Naive thymus-derived CD8-positive, alpha-beta T cell (primary cell): Measurements from ENCODE around the gene TOB1. TPM values are rescaled to one million over a fixed set of nuclear protein-coding genes. Genes with fewer than 3 reads are reported as not detected.
"Not testable (repeated sequence)": the region's sequence is repeated elsewhere in the genome, so short reads cannot be mapped to it uniquely, and the experiment has no call there.

Experiments used
- ATAC-seq, 2 donors: fragments of 150-1000 bp; cut with Tn5 transposase in 1 of 2; sonication (Bioruptor Pico), chemical (Tn5 transposase) in 1 of 2; 1 replicate in 1 of 2; 2 replicates in 1 of 2; pipeline ENCODE4 v1.10.0; 2021; ENCODE audit warnings: mild to moderate bottlenecking in 2 of 2, moderate library complexity in 2 of 2
- POLR2A ChIA-PET: fragments of 350-600 bp; sonication (Branson Sonifier 250); formaldehyde crosslinking; loops from one replicate; lab custom pipeline; 2021; ENCODE audit warnings: antibody characterized with exemption; lab: Charles Lee
- DNase-seq, 10 donors: peaks; one replicate each; pipeline versions ENCODE4 v3.0.0 to v3.0.0-alpha.2; 2020 to 2022
- H3K27ac Mint-ChIP-seq, 10 donors: one replicate each; pipeline ENCODE4 v1.8.0; 2020 to 2022; ENCODE audit warnings: mild to moderate bottlenecking in 10 of 10, mixed read lengths in 10 of 10, moderate library complexity in 4 of 10, inconsistent platforms in 1 of 10
- H3K27me3 Mint-ChIP-seq, 5 donors: one replicate each; pipeline ENCODE4 v1.8.0; 2021 to 2022; ENCODE audit warnings: mixed read lengths in 5 of 5
- H3K36me3 Mint-ChIP-seq, 3 donors: one replicate each; pipeline ENCODE4 v1.8.0; 2020 to 2022; ENCODE audit warnings: mixed read lengths in 3 of 3, mild to moderate bottlenecking in 2 of 3, inconsistent platforms in 1 of 3
- H3K4me1 Mint-ChIP-seq, 4 donors: one replicate each; pipeline ENCODE4 v1.8.0; 2021 to 2022; ENCODE audit warnings: mixed read lengths in 4 of 4
- H3K4me3 Mint-ChIP-seq, 10 donors: one replicate each; pipeline ENCODE4 v1.8.0; 2020 to 2022; ENCODE audit warnings: mild to moderate bottlenecking in 10 of 10, mixed read lengths in 10 of 10, moderate library complexity in 6 of 10, inconsistent platforms in 1 of 10
- H3K9me3 Mint-ChIP-seq, 9 donors: one replicate each; pipeline ENCODE4 v1.8.0; 2020 to 2022; ENCODE audit warnings: mixed read lengths in 9 of 9, mild to moderate bottlenecking in 3 of 9, inconsistent platforms in 1 of 9, moderate library complexity in 1 of 9
- polyA plus RNA-seq, 3 donors: library from polyadenylated mRNA; unstranded; fragments of 300-500 nt; fragmentation: Illumina TruSeq; gene quantifications; one replicate each; pipeline ENCODE4 v1.2.3, GENCODE V29; 2021
- total RNA-seq, 8 experiments: library from RNA in 2 of 8; stranded (reverse) in 2 of 8; gene quantifications; one replicate each; pipeline ENCODE4 v1.2.3 and lab custom pipeline; 2021 to 2026

The TOB1 gene
- total and polyA plus RNA-seq, 5 experiments from 2014 or later, result 42.9 to 114 (median 86.8) TPM

DNA sequence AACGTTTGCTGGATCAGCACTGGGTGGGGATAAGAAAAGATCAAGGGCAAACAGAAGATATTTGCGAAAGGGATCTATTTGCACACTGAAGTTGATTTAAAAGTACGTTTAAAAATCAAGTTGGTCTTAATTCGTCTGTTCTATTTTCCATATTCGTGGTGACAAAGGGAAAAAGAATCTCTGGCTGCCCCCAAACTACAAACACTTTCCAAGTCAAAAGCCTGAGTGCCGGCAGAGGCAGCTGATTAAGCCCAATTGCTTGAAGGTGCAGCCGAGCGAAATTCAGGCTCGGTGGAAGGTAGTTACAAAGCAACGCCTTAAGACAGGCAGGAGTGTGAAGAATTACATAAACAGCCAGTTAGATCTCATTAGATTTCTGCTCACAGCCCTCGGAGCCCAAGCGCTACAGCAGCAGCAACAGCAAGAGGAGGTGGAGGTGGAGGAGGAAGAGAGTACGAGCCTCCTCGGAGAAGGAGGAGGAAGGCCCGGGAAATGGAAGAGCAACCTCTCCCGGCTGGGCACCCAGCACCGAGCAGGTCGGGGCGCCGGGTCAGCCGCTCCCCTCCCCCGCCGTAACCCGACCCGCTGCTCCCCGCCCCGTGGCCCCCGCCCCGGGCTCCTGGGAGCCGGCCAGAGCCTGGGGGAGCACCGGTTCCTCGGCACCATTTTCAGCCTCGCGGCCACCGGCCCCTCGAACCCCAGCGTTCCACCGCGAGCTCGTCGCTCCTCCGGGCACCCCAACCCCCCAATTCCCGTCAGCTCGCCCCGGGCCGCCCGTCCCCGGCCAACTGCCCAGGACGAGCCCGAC lies 890 bp downstream of the TOB1 start:
- Mint-ChIP-seq H3K27ac (peak overlapping the region; percentile 96 to 100 (median 98)), H3K36me3 (peaks cover 9 to 40% (median 12%) of the 10 kb centered on the region in 3 donors), H3K9me3 (peaks cover 0 to 4% (median 0%) of the 10 kb centered on the region in 9 donors), H3K27me3 (peaks cover 0 to 1% (median 0%) of the 10 kb centered on the region in 5 donors), H3K4me3 (peak overlapping the region; percentile 80 to 100 (median 98)), H3K4me1 (peaks cover 31 to 68% (median 60%) of the 10 kb centered on the region in 4 donors)
- POLR2A ChIA-PET, result interaction anchor here (0.5 to 10.1 kb wide), 23 partner anchors 7 to 1976 kb away, joined by 3 to 544 read pairs (median 11); partner anchors contain the start of genes ANKRD40, LUC7L3, NME1 and SPAG9
- ATAC-seq (peak; percentile 2 to 8), DNase-seq (peak; percentile 30 to 77 (median 56))

GRCh38 chr17:50864747-50865059 lies 1.5 kb downstream of the TOB1 start:
- H3K27me3 Mint-ChIP-seq, result peaks cover 0 to 1% (median 0%) of the 10 kb centered on the region in 5 donors
- ATAC-seq, result no peak
- peak overlapping the region; percentile 80 to 100 (median 98) for H3K4me3 Mint-ChIP-seq
- H3K4me1 Mint-ChIP-seq, result peaks cover 29 to 65% (median 59%) of the 10 kb centered on the region in 4 donors
- peak overlapping the region; percentile 96 to 100 (median 98) for H3K27ac Mint-ChIP-seq
- DNase-seq, result no peak
- H3K9me3 Mint-ChIP-seq, result peaks cover 0 to 4% (median 0%) of the 10 kb centered on the region in 9 donors
- peaks cover 9 to 40% (median 12%) of the 10 kb centered on the region in 3 donors for H3K36me3 Mint-ChIP-seq
- POLR2A ChIA-PET, result interaction anchor here (0.9 to 10.1 kb wide), 12 partner anchors 8 to 157 kb away, joined by 3 to 544 read pairs (median 55); partner anchors contain the start of genes ANKRD40 and LUC7L3

GRCh38 chr17:50863931-50864330 lies 2.2 kb downstream of the TOB1 start:
- DNase-seq, result no peak
- peaks cover 0 to 1% (median 0%) of the 10 kb centered on the region in 5 donors for H3K27me3 Mint-ChIP-seq
- H3K27ac Mint-ChIP-seq, result peak overlapping the region; percentile 93 to 100 (median 98)
- POLR2A ChIA-PET, result interaction anchor here (0.6 to 10.1 kb wide), 9 partner anchors 9 to 91 kb away, joined by 3 to 544 read pairs (median 31); no protein-coding TSS in a partner anchor
- H3K4me1 Mint-ChIP-seq, result peaks cover 27 to 62% (median 54%) of the 10 kb centered on the region in 4 donors
- peak overlapping the region; percentile 80 to 100 (median 98) for H3K4me3 Mint-ChIP-seq
- peaks cover 0 to 4% (median 0%) of the 10 kb centered on the region in 9 donors for H3K9me3 Mint-ChIP-seq
- ATAC-seq, result no peak
- H3K36me3 Mint-ChIP-seq, result peaks cover 9 to 40% (median 12%) of the 10 kb centered on the region in 3 donors

GRCh38 chr17:50863221-50863843 lies 2.8 kb downstream of the TOB1 start:
- DNase-seq (peak in 5 of 10 donors; percentile 8 to 24 (median 17)), ATAC-seq (no peak)
- peaks cover 0 to 4% (median 0%) of the 10 kb centered on the region in 9 donors for H3K9me3 Mint-ChIP-seq
- H3K36me3 Mint-ChIP-seq, result peaks cover 9 to 40% (median 12%) of the 10 kb centered on the region in 3 donors
- peaks cover 0 to 1% (median 0%) of the 10 kb centered on the region in 5 donors for H3K27me3 Mint-ChIP-seq
- H3K4me1 Mint-ChIP-seq, result peaks cover 25 to 58% (median 51%) of the 10 kb centered on the region in 4 donors
- POLR2A ChIA-PET, result interaction anchor here (0.6 to 10.1 kb wide), 9 partner anchors 10 to 92 kb away, joined by 3 to 544 read pairs (median 31); no protein-coding TSS in a partner anchor
- peak overlapping the region; percentile 80 to 100 (median 98) for H3K4me3 Mint-ChIP-seq
- peak overlapping the region; percentile 86 to 100 (median 98) for H3K27ac Mint-ChIP-seq

GRCh38 chr17:50861822-50862528 lies 4.2 kb downstream of the TOB1 start:
- Mint-ChIP-seq H3K4me1 (peaks cover 17 to 46% (median 42%) of the 10 kb centered on the region in 4 donors), H3K4me3 (peak overlapping the region in 8 of 10 donors; percentile 3 to 99 (median 62)), H3K36me3 (peaks cover 9 to 40% (median 12%) of the 10 kb centered on the region in 3 donors), H3K27me3 (no peaks in the 10 kb centered on the region), H3K27ac (peak overlapping the region in 8 of 10 donors; percentile 4 to 82 (median 40)), H3K9me3 (peaks cover 0 to 4% (median 0%) of the 10 kb centered on the region in 9 donors)
- POLR2A ChIA-PET, result interaction anchor here (1.1 to 10.1 kb wide), 11 partner anchors 9 to 93 kb away, joined by 3 to 544 read pairs (median 5); no protein-coding TSS in a partner anchor
- ATAC-seq (no peak), DNase-seq (no peak)

DNA sequence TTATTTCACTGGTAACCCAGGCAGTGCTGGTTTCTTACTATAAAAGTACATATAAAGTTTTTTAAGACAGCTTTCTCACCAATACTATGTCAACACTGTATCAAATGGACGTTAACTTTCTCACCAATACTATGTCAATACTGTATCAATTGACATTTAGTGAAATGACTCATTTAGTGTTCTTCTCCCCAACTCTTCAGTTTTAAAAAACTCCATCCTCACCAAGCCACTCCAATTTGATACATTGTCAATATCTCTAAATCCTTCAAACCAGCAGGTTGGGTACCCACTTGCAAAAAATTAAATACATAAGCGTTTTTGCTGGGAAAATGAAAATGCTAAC lies 4.8 kb downstream of the TOB1 start:
- Mint-ChIP-seq H3K27ac (peak overlapping the region in 8 of 10 donors; percentile 1 to 82 (median 9)), H3K36me3 (peaks cover 9 to 40% (median 12%) of the 10 kb centered on the region in 3 donors), H3K9me3 (peaks cover 0 to 4% (median 0%) of the 10 kb centered on the region in 9 donors), H3K27me3 (no peaks in the 10 kb centered on the region), H3K4me1 (peaks cover 17 to 46% (median 41%) of the 10 kb centered on the region in 4 donors), H3K4me3 (peak overlapping the region in 9 of 10 donors; percentile 15 to 73 (median 51))
- POLR2A ChIA-PET, result interaction anchor here (0.7 to 10.1 kb wide), 9 partner anchors 8 to 93 kb away, joined by 3 to 535 read pairs (median 3); no protein-coding TSS in a partner anchor
- DNase-seq, result no peak
- ATAC-seq, result no peak

DNA sequence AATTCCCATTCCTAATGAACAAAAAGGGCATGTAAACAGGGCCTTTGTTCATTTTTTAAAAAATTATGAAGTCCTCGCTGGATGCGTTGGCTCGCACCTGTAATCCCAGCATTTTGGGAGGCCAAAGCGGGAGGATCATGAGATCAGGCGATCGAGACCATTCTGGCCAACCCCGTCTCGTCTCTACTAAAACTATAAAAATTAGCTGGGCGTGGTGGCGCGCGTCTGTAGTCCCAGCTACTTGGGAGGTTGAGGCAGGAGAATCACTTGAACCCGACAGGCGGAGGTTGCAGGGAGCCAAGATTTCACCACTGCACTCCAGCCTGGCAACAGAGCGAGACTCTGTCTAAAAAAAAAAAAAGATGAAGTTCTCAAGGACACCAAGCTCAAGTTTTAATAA lies 6.4 kb downstream of the TOB1 start:
- H3K27ac Mint-ChIP-seq, result peak overlapping the region in 5 of 10 donors; percentile 35 to 73 (median 46)
- H3K27me3 Mint-ChIP-seq, ATAC-seq, DNase-seq, H3K4me3 Mint-ChIP-seq, H3K9me3 Mint-ChIP-seq: not testable (repeated sequence)
- H3K4me1 Mint-ChIP-seq, result peaks cover 18 to 44% (median 38%) of the 10 kb centered on the region in 4 donors
- peaks cover 5 to 33% (median 8%) of the 10 kb centered on the region in 3 donors for H3K36me3 Mint-ChIP-seq
- POLR2A ChIA-PET, result interaction anchor here (0.9 to 10.1 kb wide), 3 partner anchors 25 to 85 kb away, joined by 3 to 535 read pairs (median 4); no protein-coding TSS in a partner anchor

- POLR2A ChIA-PET, result interaction anchor here (1.0 to 10.1 kb wide), 2 partner anchors 8 to 86 kb away, joined by 6 to 535 read pairs; partner anchors contain the start of gene TOB1
- Mint-ChIP-seq H3K27me3 (no peaks in the 10 kb centered on the region), H3K4me3 (no peak overlapping the region), H3K4me1 (peaks cover 21 to 37% (median 33%) of the 10 kb centered on the region in 4 donors), H3K27ac (peak overlapping the region in 5 of 10 donors; percentile 27 to 66 (median 52)), H3K36me3 (peaks cover 5 to 28% (median 8%) of the 10 kb centered on the region in 3 donors), H3K9me3 (no peaks in the 10 kb centered on the region)
- no peak for DNase-seq
- ATAC-seq, result no peak
Observed at GRCh38 chr17:50858486-50859225, 7.5 kb downstream of the TOB1 start.

GRCh38 chr17:50856431-50856830 lies 9.7 kb downstream of the TOB1 start:
- no peak overlapping the region for H3K27ac Mint-ChIP-seq
- H3K27me3 Mint-ChIP-seq, result no peaks in the 10 kb centered on the region
- peaks cover 14 to 43% (median 33%) of the 10 kb centered on the region in 4 donors for H3K4me1 Mint-ChIP-seq
- POLR2A ChIA-PET, result interaction anchor here (0.7 to 6.2 kb wide), 6 partner anchors 10 to 93 kb away, joined by 4 to 171 read pairs (median 4); partner anchors contain the start of gene TOB1
- DNase-seq (no peak), ATAC-seq (no peak)
- H3K4me3 Mint-ChIP-seq, result no peak overlapping the region
- no peaks in the 10 kb centered on the region for H3K9me3 Mint-ChIP-seq
- H3K36me3 Mint-ChIP-seq, result peaks cover 0 to 10% (median 0%) of the 10 kb centered on the region in 3 donors

- peaks cover 12 to 38% (median 28%) of the 10 kb centered on the region in 4 donors for H3K4me1 Mint-ChIP-seq
- no peak overlapping the region for H3K4me3 Mint-ChIP-seq
- POLR2A ChIA-PET, result interaction anchor here (0.7 to 6.2 kb wide), 6 partner anchors 11 to 94 kb away, joined by 4 to 171 read pairs (median 4); partner anchors contain the start of gene TOB1
- H3K36me3 Mint-ChIP-seq, result peaks cover 0 to 4% (median 0%) of the 10 kb centered on the region in 3 donors
- peak overlapping the region in 1 of 10 donors; percentile 63 for H3K27ac Mint-ChIP-seq
- H3K27me3 Mint-ChIP-seq, result no peaks in the 10 kb centered on the region
- DNase-seq, result no peak
- H3K9me3 Mint-ChIP-seq, result no peaks in the 10 kb centered on the region
- ATAC-seq, result no peak
Observed at GRCh38 chr17:50855708-50856330, 10.3 kb downstream of the TOB1 start.
